K562 (cell line): Measurements from ENCODE around the gene SLC25A1. TPM values are rescaled to one million over a fixed set of nuclear protein-coding genes. Genes with fewer than 3 reads are reported as not detected.

Experiments
- ESRRB ChIP-seq: fragments of 250-450 bp; sonication (Bioruptor Pico); IDR thresholded peaks from 2 replicates; pipeline ENCODE4 v1.5.0; 2020; ENCODE audit warnings: mild to moderate bottlenecking, moderate library complexity, borderline replicate concordance
- MAFF ChIP-seq: IDR thresholded peaks from 2 replicates; pipeline ENCODE4 v1.6.1; 2012; ENCODE audit warnings: low read length, improper control_type of control experiment
- MBD2 ChIP-seq: sonication (generic); IDR thresholded peaks from 2 replicates; pipeline ENCODE4 v1.6.1; 2016; ENCODE audit warnings: low read depth, borderline replicate concordance
- NONO ChIP-seq, 2 experiments: fragments of 200-400 bp in 1 of 2; fragments of 450-650 bp in 1 of 2; formaldehyde crosslinking in 1 of 2; IDR thresholded peaks; 2 replicates each; pipeline ENCODE4 v1.6.1; 2017; ENCODE audit warnings: low read depth in 2 of 2, mild to moderate bottlenecking in 2 of 2, moderate library complexity in 2 of 2, low read length in 1 of 2
- OTX1 ChIP-seq: fragments of 450-650 bp; formaldehyde crosslinking; IDR thresholded peaks from 2 replicates; pipeline ENCODE4 v1.4.0; 2022; ENCODE audit warnings: mild to moderate bottlenecking
- RAD21 ChIP-seq, 2 experiments: fragments of 250-450 bp in 1 of 2; fragments of 450-650 bp in 1 of 2; sonication (Bioruptor Pico) in 1 of 2; formaldehyde crosslinking in 1 of 2; IDR thresholded peaks in 1 of 2; conservative IDR thresholded peaks in 1 of 2; 2 replicates each; pipeline versions ENCODE4 v1.4.0 to v1.8.0; 2020 to 2022; ENCODE audit warnings: mild to moderate bottlenecking in 2 of 2, moderate library complexity in 1 of 2
- RBBP5 ChIP-seq: fragments of 200-600 bp; sonication (generic); IDR thresholded peaks from 2 replicates; pipeline ENCODE4 v1.6.1; 2012; ENCODE audit warnings: borderline replicate concordance, mild to moderate bottlenecking, low read length, control low read depth, inconsistent platforms; ENCODE audit not compliant: insufficient read depth, poor library complexity, severe bottlenecking
- RFX1 ChIP-seq: fragments of 450-650 bp; IDR thresholded peaks from 2 replicates; pipeline ENCODE4 v1.6.1; 2016; ENCODE audit warnings: mild to moderate bottlenecking, moderate library complexity
- TEAD4 ChIP-seq, 2 experiments: sonication (generic) in 1 of 2; formaldehyde crosslinking in 1 of 2; IDR thresholded peaks; 2 replicates each; pipeline versions ENCODE4 v1.6.1 to v1.8.0; 2012 to 2022; ENCODE audit warnings: borderline replicate concordance in 1 of 2, inconsistent platforms in 1 of 2, low read length in 1 of 2, mild to moderate bottlenecking in 1 of 2, missing genetic modification reagents in 1 of 2
- XRCC4 ChIP-seq: IDR thresholded peaks from one replicate; pipeline ENCODE4 v1.6.1; 2011; ENCODE audit not compliant: insufficient read depth, insufficient read length; ENCODE audit errors: extremely low read depth
- ZNF12 ChIP-seq: sonication (generic); formaldehyde crosslinking; IDR thresholded peaks from 2 replicates; pipeline ENCODE4 v1.4.0; 2020; ENCODE audit warnings: mild to moderate bottlenecking, missing genetic modification reagents
- ZNF282 ChIP-seq: sonication (generic); formaldehyde crosslinking; IDR thresholded peaks from 2 replicates; pipeline ENCODE4 v1.8.1; 2023; ENCODE audit warnings: missing genetic modification reagents
- ZNF398 ChIP-seq: fragments of 250-450 bp; sonication (Bioruptor Pico); IDR thresholded peaks from 2 replicates; pipeline ENCODE4 v1.8.0; 2021; ENCODE audit warnings: moderate library complexity, mild to moderate bottlenecking, inconsistent platforms
- ZNF57 ChIP-seq: fragments of 450-650 bp; formaldehyde crosslinking; IDR thresholded peaks from 2 replicates; pipeline ENCODE4 v1.4.0; 2020; ENCODE audit warnings: mild to moderate bottlenecking, moderate library complexity
- polyA plus RNA-seq, 8 experiments: library from polyadenylated mRNA; depleted of rRNA in 4 of 8; stranded (reverse) in 5 of 8; unstranded in 3 of 8; fragments of >200 nt; fragmentation: Nextera tagmentation in 2 of 8; fragmentation: Illumina TruSeq in 1 of 8; extraction: Ambion mirVana in 2 of 8; extraction: Trizol in 1 of 8; gene quantifications; 2 replicates each; pipeline versions ENCODE4 v1.2.1 to v1.2.3, GENCODE V29; 2011 to 2014; ENCODE audit warnings: inconsistent platforms in 1 of 8, missing spikeins in 1 of 8
- total RNA-seq, 7 experiments: library from RNA; depleted of rRNA in 6 of 7; stranded (reverse); fragments of >200 nt in 6 of 7; fragmentation: Illumina TruSeq in 2 of 7; extraction: Trizol in 2 of 7; gene quantifications; 2 replicates each; pipeline versions ENCODE4 v1.2.1 to v1.2.3, GENCODE V29; 2011 to 2021; ENCODE audit warnings: low replicate concordance in 1 of 7
- TF ChIP-seq, protein P1 (sequence below), 3 experiments: IDR thresholded peaks in 2 of 3; conservative IDR thresholded peaks in 1 of 3; 2 replicates each; pipeline ENCODE4 v1.5.1; 2011 to 2012; ENCODE audit warnings: low read length in 3 of 3, mild to moderate bottlenecking in 3 of 3, control low read depth in 2 of 3, improper control_type of control experiment in 1 of 3, inconsistent platforms in 1 of 3, low read depth in 1 of 3, mixed read lengths in 1 of 3, moderate library complexity in 1 of 3; ENCODE audit not compliant: insufficient read depth in 2 of 3
- TF ChIP-seq, protein P2 (sequence below), 2 experiments: fragments of 200-800 bp in 1 of 2; sonication (Bioruptor generic) in 1 of 2; sonication (generic) in 1 of 2; formaldehyde crosslinking in 1 of 2; IDR thresholded peaks in 1 of 2; conservative IDR thresholded peaks in 1 of 2; 2 replicates each; pipeline versions ENCODE4 v1.5.0 to v1.6.1; 2016 to 2020; ENCODE audit warnings: missing compliant biosample characterization in 1 of 2, missing genetic modification characterization in 1 of 2, missing genetic modification reagents in 1 of 2
- TF ChIP-seq, protein P3 (sequence below): fragments of 450-650 bp; IDR thresholded peaks from 2 replicates; pipeline ENCODE4 v1.6.1; 2017; ENCODE audit warnings: mild to moderate bottlenecking, moderate library complexity
- TF ChIP-seq, protein P4 (sequence below): sonication (generic); formaldehyde crosslinking; IDR thresholded peaks from 2 replicates; pipeline ENCODE4 v1.8.0; 2022; ENCODE audit warnings: mild to moderate bottlenecking, missing genetic modification reagents

SLC25A1 gene
- total and polyA plus RNA-seq, 9 of the 15 experiments (the other 6 are each of a cell fraction or from before 2014, with no cell fraction given), result 11.0 to 408 (median 110) TPM

DNA sequence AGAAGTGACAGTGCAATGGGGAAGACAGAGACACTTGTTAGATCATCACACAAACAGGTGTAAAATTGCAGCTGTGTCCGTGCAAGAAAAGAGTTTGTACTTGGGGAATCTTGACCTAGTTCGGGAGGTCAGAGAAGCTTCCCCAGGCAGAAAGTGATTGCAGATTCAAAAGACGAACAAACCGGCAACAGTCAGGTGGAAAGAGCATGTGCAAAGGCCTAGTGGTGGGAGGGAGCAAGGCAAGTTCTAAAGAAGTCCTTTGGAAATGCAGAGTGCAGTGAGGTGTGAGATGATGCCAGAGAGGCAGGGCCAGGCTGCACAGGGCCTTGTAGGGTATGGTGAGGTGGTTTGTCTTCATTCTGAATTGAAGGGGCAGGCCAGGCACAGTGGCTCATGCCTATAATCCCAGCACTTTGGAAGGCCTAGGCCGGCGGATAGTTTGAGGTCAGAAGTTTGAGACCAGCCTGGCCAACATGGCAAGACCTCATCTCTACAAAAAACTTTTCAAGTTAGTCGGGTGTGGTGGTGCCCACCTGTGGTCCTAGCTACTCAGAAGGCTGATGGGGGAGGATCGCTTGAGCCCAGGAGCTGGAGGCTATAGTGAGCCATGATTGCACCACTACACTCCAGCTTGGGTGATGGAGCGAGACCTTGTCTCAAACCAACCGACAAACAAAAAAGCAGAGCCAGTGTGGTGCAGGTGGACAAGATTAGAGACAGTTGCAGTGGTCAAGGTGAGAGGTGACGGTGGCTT, 32.1 kb downstream of the SLC25A1 start (continued):
- TF ChIP-seq RAD21 (CRISPR knock-in tag; conservative IDR thresholded peaks at IDR 0.05 in 1 of 2, IDR thresholded peaks at IDR 0.05 in 1 of 2) (no peak), RFX1 (no peak), XRCC4 (no peak), MBD2 (no peak), ZNF398 (CRISPR knock-in tag) (no peak), TEAD4 (IDR thresholded peaks at IDR 0.05; ENCODE audit: low read length) (no peak), TEAD4 (CRISPR knock-in tag; IDR thresholded peaks at IDR 0.05; ENCODE audit: borderline replicate concordance) (no peak), ZNF57 (CRISPR knock-in tag) (no peak), OTX1 (CRISPR knock-in tag) (no peak), ESRRB (no peak), ZNF282 (CRISPR knock-in tag) (no peak), NONO (IDR thresholded peaks at IDR 0.05; ENCODE audit: low read depth in 2 of 2, low read length in 1 of 2) (no peak), ZNF12 (CRISPR knock-in tag) (no peak), RBBP5 (peak; percentile 20), MAFF (no peak)
- TF ChIP-seq, protein P1, sequence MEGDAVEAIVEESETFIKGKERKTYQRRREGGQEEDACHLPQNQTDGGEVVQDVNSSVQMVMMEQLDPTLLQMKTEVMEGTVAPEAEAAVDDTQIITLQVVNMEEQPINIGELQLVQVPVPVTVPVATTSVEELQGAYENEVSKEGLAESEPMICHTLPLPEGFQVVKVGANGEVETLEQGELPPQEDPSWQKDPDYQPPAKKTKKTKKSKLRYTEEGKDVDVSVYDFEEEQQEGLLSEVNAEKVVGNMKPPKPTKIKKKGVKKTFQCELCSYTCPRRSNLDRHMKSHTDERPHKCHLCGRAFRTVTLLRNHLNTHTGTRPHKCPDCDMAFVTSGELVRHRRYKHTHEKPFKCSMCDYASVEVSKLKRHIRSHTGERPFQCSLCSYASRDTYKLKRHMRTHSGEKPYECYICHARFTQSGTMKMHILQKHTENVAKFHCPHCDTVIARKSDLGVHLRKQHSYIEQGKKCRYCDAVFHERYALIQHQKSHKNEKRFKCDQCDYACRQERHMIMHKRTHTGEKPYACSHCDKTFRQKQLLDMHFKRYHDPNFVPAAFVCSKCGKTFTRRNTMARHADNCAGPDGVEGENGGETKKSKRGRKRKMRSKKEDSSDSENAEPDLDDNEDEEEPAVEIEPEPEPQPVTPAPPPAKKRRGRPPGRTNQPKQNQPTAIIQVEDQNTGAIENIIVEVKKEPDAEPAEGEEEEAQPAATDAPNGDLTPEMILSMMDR (IDR thresholded peaks at IDR 0.05 in 2 of 3, conservative IDR thresholded peaks at IDR 0.05 in 1 of 3; ENCODE audit: insufficient read depth in 2 of 3, low read depth in 1 of 3, low read length in 3 of 3), result peak; percentile 26 to 52 (median 36)
- TF ChIP-seq, protein P2, sequence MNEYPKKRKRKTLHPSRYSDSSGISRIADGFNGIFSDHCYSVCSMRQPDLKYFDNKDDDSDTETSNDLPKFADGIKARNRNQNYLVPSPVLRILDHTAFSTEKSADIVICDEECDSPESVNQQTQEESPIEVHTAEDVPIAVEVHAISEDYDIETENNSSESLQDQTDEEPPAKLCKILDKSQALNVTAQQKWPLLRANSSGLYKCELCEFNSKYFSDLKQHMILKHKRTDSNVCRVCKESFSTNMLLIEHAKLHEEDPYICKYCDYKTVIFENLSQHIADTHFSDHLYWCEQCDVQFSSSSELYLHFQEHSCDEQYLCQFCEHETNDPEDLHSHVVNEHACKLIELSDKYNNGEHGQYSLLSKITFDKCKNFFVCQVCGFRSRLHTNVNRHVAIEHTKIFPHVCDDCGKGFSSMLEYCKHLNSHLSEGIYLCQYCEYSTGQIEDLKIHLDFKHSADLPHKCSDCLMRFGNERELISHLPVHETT (CRISPR knock-in tag; conservative IDR thresholded peaks at IDR 0.05 in 1 of 2, IDR thresholded peaks at IDR 0.05 in 1 of 2), result no peak
- TF ChIP-seq, protein P3, sequence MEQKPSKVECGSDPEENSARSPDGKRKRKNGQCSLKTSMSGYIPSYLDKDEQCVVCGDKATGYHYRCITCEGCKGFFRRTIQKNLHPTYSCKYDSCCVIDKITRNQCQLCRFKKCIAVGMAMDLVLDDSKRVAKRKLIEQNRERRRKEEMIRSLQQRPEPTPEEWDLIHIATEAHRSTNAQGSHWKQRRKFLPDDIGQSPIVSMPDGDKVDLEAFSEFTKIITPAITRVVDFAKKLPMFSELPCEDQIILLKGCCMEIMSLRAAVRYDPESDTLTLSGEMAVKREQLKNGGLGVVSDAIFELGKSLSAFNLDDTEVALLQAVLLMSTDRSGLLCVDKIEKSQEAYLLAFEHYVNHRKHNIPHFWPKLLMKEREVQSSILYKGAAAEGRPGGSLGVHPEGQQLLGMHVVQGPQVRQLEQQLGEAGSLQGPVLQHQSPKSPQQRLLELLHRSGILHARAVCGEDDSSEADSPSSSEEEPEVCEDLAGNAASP, result no peak
- TF ChIP-seq, protein P4, sequence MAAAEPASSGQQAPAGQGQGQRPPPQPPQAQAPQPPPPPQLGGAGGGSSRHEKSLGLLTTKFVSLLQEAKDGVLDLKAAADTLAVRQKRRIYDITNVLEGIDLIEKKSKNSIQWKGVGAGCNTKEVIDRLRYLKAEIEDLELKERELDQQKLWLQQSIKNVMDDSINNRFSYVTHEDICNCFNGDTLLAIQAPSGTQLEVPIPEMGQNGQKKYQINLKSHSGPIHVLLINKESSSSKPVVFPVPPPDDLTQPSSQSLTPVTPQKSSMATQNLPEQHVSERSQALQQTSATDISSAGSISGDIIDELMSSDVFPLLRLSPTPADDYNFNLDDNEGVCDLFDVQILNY (CRISPR knock-in tag), result 0 out of 2 replicates have a peak, but pooled peaks have one; percentile 54
